GM18858 (cell line): ENCODE data around the gene ACOX1.
"Not testable (repeated sequence)": the region's sequence is repeated elsewhere in the genome, so short reads cannot be mapped to it uniquely, and the experiment has no call there.

ENCODE experiments used
- ATAC-seq: cut with Tn5 transposase; IDR thresholded peaks from one replicate; pipeline ENCODE4 v1.9.1; 2021; ENCODE audit not compliant: unreplicated experiment

The ACOX1 gene

DNA sequence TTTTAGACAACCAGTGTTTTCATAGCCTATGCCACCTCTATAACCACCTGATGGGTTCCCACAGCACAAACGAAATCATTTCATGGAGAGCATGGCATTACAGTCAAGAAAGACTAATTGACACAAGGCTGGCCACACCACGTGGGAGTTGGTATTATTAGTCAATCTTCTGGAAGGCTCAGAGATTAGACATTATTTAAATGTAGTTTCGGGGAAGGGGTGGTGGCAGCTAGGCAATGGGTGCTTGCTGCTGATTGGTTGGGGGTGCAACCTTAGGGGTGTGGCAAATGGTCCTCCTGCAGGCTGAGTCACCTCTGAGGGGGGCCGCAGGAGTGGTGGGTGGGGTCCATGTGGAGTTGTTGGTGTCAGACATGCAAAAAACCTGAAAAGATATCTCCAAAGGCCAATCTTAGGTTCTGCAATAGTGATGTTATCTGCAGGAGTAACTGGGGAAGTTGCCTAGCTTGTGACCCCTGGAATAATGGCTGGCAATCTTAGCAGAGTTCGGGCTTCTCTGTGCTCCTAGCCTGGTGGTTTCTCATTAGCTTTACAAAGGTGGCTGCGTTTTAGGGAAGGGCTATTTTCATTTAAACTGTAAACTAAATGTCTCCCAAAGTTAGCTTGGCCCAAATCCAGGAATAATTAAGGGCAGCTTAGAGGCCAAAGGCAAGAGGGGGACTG lies 4.7 kb upstream of the ACOX1 start:
- no peak for ATAC-seq

DNA sequence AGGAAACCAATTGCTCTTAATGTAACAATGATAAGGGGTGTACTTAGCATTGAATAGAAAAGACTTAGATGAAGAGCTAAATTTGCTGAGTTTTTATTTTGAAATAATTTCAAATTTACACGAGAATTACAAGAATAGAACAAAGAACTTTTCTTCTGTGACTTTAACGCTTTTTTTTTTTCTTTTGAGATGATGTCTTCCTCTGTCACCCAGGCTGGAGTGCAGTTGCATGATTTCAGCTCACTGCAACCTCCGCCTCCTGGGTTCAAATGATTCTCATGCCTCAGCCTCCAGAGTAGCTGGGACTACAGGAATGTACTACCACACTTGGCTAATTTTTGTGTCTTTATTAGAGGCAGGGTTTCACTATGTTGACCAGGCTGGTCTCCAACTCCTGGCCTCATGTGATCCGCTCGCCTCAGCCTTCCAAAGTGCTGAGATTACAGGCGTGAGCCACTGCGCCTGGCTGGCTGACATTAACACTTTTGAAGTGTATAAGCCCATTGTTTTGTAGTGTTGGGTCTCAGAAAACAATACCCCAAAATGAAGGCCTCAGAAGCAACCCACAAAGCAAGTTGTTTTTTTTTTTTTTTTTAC lies 2.2 kb upstream of the ACOX1 start:
- ATAC-seq, result no peak

- no peak for ATAC-seq
These were observed 1.4 kb upstream of the ACOX1 start for GRCh38 chr17:75980188-75981018.

GRCh38 chr17:75979705-75980187 lies 780 bp upstream of the ACOX1 start:
- no peak for ATAC-seq

DNA sequence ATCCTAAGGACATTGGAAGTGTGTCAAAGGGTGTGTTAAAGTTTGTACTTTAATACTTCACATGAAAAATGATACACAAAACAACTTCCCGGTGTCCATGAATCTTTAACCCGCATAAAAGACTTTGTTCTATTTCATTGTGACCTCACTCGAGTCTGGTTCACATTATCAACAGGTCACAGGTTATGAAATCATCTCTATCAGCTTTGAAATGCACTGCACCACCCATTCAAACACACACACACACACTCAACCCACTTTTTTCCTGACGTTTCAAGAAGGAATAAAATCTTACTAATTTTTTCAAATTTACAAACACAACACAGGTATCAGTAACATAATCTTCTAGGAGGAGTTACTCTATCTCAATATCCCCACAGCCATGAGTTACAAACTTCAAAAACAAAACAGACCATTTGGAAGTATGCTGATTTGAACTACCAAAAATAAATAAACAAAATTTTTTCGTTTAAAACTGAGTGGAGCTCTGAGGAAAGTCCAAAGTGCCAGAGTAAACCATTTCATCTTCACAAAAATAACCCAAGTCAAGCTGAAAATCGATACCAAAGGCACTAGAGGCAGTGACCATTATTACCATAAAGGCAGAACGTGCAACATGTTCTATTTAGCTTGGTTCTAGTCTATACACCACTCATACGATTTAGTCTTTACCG lies 2.7 kb downstream of the ACOX1 start:
- no peak for ATAC-seq

DNA sequence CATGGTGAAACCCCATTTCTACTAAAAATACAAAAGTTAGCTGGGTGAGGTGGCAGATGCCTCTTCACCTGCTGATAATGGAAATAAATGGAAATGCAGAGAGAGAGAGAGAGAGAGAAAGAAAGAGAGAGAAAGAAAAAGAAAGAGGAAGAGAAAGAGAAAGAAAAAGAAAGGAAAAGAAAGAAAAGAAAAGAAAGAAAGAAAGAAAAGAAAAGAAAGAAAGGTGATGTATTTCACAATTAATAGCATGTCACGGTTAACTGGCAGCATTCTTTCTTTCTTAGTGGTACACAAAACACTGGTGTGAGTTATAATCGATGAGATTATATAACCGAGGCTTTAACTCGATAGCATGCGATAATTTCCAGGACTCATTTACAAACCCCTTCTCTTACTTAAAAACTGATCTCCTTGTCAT lies 3.2 kb downstream of the ACOX1 start:
- no peak for ATAC-seq

DNA sequence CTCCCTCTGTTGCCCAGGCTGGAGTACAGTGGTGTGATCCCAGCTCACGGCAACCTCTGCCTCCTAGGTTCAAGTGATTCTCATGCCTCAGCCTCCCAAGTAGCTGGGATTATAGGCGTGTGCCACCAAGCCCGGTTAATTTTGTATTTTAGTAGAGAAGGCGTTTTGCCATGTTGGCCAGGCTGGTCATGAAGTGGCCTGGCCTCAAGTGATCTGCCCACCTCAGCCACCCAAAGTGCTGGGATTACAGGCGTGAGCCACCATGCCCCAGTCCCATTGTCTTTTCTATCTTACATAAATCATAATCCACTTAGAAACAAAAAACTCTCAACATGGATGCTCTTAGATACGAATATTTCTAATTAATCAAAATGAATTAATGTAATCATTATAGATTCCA lies 3.8 kb downstream of the ACOX1 start:
- ATAC-seq, result not testable (repeated sequence)

GRCh38 chr17:75970626-75971025 lies 8.3 kb downstream of the ACOX1 start:
- no peak for ATAC-seq

DNA sequence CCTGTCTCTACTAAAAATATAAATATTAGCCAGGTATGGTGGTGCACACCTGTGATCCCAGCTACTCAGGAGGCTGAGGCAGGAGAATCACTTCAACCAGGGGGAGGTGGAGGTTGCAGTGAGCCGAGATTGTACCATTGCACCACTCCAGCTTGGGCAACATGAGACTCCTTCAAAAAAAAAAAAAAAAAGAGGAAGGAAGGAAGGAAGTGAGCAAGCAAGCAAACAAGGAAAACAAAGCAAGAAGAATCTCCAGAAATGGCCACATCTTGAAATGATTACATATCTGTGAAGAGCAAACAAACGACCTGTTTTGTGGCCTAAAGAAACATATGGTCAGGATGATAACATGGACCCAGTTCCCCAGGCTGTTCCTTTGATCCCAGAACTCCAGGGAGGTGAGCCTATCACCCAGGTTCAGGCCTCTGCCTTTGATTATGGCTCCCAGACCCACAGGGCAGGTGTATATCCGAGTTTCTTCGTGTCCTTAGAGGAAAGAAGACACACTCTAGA lies 8.9 kb downstream of the ACOX1 start:
- no peak for ATAC-seq

DNA sequence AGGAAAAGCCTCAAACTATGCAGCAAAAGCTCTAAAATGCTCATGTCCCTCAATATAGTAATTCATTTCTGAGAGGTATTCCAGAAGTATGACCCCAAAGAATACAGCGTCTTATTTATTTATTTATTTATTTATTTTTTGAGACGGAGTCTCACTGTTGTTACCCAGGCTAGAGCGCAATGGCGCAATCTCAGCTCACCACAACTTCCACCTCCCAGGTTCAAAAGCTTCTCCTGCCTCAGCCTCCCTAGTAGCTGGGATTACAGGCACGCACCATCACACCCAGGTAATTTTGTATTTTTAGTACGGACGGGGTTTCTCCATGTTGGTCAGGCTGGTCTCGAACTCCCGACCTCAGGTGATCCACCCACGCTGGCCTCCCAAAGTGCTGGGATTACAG lies 9.9 kb downstream of the ACOX1 start:
- ATAC-seq, result not testable (repeated sequence)

GRCh38 chr17:75965468-75965867 lies 13.5 kb downstream of the ACOX1 start:
- ATAC-seq, result no peak

DNA sequence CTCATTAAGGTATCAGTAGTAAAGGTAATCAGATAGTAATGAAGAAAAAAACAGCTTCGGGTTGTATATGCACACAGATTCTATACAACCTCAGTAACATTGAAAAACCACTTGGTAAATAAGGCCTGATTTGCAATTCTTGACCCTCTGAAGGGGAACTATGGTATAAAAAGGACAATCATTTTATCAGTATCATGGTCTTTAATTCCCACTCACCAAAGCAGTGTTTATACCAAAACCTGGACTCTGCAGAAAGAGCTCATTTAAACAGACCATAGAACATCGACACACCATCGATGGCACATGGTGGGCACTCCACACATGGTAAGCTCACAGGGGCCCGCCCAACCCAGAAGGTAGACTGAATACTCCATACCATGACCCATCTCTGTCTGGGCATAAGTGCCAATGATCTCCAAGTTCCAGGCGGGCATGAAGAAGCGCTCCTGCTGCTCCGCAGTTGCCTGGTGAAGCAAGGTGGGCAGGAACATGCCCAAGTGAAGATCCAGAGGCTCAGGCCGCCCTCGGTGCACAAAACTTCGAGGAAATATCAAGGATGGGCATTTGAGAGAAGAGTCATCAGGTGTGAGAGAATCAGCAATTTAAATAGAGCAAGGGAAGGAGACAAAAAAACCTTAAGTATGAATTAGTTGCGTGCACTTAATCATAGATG lies 19.0 kb downstream of the ACOX1 start:
- ATAC-seq, result no peak

GRCh38 chr17:75959051-75959838 lies 19.7 kb downstream of the ACOX1 start:
- no peak for ATAC-seq

DNA sequence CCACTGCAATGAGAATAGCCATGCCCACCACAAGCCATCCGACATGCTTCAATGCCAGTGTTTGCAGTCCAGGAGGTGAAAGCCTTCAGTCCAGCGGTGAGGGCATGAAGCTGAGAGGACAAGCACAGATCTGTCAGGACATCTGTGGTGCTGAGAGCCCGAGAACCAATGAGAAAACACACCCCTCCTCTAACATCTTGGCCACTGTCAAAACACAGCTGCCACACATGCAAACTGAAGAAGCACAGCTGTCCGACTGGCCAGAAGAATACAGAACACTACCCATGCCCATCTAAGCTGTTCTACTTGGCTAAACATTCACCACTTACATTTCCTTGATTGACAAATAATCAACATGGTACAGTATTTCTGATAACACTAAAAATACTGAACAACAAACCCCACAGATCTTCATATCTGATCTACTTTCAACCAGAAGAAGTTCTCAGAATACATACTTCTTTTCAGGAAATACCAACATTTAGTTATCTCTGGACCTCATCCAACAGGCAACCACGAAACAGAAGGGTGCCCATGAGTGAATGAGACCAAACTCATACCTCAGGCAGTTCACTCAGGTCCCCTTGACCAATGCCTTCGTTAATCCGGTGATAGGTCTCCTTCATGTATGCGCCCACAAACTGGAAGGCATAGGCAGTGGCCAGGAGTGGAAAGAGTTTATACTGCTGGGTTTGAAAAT lies 28.0 kb downstream of the ACOX1 start:
- no peak for ATAC-seq

GRCh38 chr17:75950421-75950820 lies 28.5 kb downstream of the ACOX1 start:
- no peak for ATAC-seq

- ATAC-seq, result no peak
These were observed 33.8 kb downstream of the ACOX1 start for GRCh38 chr17:75945211-75945610.

DNA sequence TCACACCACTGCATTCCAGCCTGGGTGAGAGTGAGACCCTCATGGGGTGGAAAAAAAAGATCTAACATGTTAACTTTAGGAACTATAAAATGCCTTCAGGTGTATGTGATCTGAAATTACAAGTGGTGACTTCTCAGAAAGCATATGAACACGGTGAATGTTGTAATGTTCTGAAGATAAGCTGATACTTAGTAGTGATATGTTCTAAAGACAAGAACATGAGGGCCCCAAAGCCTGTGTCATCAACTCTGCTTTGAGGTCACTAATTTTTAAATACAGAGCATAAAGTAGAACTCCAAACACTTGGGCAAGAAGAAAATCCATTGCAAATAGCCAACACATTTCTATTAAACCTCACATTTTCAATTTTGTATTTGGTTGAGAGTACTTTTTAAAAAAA lies 35.5 kb downstream of the ACOX1 start:
- no peak for ATAC-seq

GRCh38 chr17:75942473-75942872 lies 36.5 kb downstream of the ACOX1 start:
- ATAC-seq, result no peak

- ATAC-seq, result no peak
These were observed 37.5 kb downstream of the ACOX1 start for GRCh38 chr17:75941442-75941819.
